UCSD-AML1 (cell line): ENCODE measurements around the gene INPP5D.
A peak's percentile ranks its signal among the peaks of the same experiment; 100 is the strongest.

Source experiments
- DNase-seq: peaks from one replicate; lab custom pipeline; 2025; ENCODE audit not compliant: unreplicated experiment; lab: John Stamatoyannopoulos, UW

Gene INPP5D

DNA sequence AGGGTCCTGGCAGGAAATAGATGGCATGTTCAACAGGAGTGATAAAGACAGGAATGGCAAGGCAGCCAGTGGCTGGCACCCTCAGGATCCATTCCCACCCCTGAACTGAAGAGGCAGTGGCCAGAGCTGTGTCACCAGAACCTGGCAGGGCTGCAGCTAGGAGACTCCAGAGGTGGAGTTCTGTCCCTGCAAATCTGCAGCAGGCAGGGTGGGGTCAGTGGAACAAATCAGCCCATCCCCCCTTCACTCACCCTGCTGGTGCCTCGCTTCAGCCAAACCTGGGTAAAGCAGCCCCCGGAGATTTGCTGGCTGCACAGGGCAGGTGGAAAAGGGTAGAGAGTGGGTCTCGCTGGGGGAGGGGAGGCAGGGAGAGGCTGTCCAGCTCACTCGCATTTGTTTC, 12.7 kb downstream of the INPP5D start:
- DNase-seq: no peak

DNA sequence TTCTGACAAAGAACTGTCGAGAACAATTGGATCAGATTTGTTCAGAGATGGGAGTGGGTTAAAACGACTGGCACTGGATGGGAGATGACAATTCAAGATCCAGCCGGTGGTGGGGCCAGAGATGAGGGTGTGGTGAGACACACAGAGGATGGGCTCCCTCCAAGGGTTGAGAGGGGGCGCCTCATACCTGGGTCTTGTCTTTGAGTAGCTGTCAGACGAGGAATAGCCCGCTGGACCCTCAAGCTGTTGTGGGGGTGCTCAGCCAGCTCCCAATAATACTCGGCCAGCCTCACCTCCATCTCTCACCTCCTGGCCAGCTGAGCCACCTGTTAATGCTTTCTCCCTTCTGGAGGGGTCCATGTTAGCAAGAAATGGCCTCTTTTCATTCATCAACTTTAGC, 14.0 kb downstream of the INPP5D start:
- DNase-seq: no peak

DNA sequence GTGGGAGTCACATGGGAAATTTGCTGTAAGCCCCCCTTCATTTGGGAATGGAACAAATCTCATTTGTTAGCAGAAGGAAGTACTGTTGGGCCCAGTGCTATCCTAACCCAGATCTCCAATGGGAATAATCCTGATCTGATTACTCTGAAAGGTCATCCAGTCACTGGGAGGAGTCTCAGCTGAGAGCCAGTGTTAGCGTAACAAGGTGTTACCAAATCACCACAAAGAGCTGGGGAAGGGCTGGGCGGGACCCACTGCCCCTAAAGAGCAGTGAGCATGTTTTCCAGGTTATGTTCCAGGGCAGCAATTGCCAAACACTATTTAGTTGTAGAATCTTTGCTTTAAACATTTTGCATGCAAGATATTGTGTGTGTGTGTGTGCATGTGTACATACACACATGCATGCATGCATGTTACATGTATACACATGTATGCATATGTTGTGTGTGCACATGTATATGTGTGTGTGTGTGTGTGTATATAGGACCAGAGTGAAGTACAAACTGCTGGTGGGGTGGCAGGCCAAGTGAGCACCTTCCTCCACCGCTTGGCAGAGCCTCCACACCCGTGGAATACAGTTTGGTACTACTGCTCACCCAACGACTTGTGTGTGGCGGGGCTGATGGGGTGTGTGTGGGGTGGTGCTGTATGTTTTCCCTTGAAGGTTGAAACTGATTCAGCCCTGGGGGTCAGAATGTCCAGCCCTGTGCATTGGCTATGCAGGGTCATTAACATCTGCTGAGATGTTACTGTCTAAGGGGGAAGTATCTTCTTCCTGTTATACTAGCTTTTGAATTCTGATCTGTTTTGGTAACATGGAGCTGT, 15.2 kb downstream of the INPP5D start:
- DNase-seq: no peak

DNA sequence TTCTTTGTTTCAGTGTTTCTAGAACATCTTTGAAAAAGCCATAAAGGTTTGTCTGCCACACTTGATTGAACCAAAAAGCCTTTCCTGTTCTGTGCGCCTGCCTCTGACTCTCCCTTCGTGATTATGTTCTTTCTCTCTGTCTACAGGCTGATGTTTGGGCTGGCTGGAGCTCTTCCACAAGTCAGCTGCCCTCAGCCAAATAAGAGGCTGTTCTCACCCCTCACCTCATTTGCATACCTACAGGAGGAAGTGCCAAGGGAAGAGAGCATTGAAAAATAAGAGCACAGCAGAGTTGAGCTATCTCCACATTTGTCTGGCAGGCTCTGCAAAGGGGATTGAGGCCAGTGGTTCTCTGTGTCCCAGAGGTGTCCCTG, 15.8 kb downstream of the INPP5D start:
- no peak for DNase-seq

DNA sequence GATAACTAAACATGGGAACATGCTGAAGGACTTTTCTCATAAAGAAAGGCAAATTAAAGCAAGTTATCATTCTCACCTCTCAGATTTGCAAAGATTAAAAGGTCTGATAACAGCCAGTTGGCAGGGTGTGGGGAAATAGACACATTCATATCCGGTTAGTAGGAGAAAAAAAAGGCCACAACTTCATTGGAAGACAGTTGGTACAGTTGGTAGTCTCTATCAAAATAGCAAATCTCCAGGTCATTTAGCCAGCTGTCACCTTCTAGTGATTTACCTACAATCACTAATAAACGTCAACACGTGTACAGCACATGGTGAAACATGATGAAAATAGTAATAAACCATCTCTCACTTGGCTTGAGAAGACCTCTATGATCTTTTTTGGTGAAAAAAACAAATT, 16.6 kb downstream of the INPP5D start:
- no peak for DNase-seq

DNA sequence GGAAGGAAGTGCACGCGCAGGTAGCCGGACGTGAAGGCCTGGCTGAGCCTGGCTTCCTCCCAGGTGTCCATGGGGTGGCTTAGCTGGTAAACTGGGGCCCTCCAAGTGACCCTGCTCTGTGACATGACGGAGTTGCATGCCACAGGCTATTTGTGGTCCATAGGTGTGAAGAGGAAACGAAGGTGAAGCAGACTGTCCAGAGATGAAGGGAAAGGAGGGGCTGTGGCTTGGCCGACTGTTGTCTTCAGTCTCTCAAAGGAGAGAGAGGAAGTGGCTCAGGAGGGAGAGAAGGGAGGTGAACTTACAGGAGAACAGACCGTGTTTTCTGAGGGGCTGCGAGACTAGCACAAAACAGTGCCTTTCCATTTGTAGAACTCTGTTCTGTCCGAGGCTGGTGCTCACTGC, 19.3 kb downstream of the INPP5D start:
- DNase-seq: no peak

DNA sequence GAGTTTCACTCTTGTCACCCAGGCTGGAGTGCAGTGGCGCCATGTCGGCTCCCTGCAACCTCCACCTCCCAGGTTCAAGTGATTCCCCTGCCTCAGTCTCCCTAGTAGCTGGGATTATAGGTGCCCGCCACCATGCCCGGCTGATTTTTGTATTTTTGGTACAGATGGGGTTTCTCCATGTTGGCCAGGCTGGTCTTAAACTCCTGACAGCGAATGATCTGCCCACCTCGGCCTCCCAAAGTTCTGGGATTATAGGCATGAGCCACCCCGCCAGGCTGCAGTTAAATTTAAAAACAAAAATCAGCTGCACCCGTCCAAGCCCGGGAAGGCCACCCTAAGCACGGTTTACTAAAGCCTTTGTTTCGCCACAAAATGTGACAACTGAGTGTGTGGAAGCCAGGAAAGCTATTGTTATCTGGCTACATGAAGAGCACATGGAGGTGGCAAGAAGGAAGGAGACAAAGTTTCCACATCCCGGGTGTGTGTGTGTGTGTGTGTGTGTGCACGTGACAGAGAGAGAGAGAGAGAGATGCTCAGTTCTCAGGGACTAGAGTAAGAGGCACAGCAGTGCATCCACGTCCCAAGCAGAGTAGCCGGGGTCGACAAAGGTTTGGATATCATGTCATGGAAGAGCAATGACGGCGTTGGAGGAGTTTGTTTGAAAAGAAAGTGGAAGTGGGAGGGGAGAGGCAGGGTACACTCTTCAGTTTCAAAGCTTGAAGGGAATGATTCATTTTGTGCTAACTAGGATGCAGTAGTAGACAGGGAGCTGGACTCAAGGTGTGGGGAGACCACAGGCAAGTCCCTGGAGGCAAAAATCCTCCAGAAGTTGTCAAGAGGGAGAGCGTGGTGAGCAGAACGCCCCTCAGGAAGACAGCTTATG, 20.1 kb downstream of the INPP5D start:
- no peak for DNase-seq

DNA sequence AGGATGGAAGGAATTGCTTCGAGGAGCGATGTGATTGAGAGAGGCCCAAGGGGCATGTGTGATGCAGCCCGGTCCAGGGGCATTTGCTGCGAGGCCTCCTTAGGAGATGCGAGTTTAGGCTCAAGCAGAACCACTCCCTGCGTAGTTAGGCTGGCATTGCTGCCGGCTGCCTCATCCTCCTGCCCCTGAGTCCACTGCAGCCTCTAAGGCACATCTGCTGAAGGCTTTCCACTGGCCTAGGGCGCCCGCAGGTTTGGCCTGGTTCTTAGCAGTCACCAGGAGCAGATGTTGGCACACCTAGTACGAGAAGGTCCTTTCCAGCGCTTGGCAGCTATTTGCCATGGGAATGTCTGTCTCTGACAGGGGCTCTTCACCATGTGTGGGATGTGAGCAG, 20.7 kb downstream of the INPP5D start:
- DNase-seq: no peak

DNA sequence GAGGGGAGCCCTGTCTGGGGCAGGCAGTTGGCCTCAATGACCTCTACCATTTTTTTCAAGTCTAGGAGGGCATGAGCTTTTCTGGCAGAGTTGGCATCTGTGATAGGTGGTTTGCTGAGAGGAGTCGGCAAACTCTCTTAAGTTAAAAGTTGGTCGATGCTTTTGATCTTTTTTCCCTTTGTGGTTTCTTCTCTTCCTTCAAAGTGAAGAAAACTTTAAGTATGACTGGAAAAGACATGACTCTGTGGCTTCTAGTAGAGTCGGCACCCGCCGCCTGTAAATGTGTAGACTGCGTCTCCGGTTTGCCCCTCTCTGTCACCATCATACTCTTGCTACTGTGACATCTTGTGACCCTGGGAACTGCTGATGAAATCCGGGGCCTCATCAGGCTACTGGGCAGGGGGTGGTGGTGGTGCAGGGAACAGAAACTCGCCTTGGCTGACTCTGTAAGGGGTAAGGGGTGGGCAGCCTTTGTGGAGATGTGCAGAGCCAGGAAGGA, 21.1 kb downstream of the INPP5D start:
- DNase-seq: no peak

DNA sequence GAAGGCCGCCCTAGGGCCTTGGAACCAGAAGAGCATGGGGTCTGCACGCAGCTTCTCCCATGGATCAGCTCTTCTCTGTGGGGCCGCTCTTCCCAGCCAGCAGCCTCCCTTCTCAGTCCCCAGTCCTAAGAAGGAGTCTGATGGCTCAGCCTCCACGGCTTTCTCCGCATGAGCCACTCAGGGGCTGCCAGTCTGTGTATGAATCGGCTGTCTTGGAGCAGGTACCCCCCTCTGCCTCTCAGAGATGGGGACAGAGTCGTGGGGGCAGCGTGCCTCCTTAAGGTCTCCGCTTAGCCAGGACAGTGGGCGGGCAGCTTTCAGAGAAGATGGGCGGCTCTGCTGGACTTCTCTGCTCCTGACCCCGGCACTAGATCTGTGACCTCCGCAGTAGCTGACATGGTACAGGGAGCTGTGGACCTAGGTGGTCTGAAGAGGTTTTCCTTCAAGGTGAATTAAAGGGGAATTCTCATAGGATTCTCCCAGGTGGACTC, 21.6 kb downstream of the INPP5D start:
- DNase-seq: no peak

DNA sequence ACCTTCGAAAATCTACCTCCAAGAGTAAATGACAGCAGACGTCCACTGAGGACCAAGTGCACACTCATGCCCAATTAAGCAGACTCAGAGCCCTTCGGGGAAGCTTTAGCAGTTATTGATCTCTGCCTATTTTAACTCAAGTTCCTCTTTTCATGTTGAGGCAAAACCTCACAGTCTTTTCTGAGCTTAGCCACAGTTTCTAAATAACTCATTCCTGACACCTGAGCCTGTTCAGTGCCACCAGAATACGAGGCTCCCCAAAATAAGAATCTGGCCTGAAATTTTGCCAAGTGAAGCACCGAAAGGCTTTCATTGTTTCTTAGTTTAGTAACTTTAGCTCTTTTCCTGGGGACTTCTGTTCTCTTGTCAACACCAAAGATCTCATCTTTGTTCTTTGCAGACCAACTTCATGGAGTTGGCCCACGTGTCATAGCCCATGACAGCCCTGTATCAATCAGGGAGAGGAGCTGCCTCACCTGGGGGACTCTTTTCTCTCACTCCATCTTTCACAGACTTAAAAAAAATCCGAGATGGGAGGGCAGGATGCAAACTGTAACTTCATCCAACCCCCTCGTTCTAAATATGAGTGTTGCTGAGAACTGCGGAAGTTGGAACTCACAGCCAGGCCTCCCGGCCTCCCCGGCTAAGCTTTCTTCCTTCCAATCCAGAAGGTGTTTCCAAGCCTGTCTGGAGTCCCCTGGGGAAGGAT, 22.2 kb downstream of the INPP5D start:
- DNase-seq: no peak

DNA sequence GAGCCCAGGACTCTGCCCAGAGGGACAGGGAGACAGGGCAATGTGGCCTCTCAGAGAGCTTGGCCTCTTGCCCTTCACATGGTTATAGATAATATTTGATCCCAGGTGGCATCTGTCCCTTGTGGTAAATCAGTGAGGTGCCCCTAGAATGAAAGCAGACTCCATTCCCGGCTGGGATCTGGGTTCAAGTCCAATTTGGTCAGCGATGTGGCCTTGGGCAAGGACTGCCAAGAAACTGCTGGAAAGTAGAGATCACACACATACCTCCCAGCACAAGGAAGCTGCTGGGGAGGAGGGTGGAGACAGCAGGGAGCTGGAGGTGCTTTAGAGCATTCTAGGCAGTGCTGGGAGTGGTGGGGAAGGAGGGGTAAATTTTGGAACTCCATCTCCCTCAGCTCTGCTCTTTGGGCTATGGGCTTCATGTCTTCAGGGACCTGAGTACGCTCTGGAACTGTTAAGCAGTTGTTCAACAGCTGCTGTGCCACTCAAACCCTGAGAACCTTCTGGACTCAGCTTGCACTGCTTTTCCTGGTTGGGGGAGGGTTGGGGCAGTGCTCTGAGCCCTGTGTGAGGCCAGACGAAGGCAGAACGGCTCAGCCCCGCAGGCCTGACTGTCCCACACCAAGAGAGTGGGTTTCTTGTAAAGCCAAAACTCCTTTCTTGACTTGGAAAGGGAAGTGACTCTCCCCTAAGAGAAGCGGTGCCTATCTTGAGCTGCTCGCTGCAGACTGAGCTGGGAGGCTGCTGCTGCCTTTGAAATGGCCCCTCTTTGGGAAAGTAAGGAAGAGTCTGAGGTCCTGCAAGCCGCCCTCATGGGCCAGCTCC, 23.0 kb downstream of the INPP5D start:
- no peak for DNase-seq

DNA sequence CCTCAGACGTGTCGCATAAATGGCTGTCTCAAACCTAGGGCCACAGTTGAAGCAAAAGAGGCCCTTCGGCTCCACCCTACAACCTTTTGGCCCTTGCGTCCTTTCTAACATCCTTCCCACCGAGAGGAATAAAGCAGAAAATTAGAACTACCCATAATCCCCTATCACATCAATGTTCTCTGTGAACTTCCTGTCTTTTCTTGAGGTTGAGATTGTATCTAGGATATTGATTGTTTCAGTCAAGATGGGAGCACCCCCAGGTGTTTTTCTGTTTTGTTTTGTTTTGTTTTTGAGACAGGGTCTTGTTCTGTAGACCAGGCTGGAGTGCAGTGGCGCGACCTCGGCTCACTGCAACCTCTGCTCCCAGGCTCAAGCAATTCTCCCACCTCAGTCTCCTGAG, 23.6 kb downstream of the INPP5D start:
- no peak for DNase-seq

DNA sequence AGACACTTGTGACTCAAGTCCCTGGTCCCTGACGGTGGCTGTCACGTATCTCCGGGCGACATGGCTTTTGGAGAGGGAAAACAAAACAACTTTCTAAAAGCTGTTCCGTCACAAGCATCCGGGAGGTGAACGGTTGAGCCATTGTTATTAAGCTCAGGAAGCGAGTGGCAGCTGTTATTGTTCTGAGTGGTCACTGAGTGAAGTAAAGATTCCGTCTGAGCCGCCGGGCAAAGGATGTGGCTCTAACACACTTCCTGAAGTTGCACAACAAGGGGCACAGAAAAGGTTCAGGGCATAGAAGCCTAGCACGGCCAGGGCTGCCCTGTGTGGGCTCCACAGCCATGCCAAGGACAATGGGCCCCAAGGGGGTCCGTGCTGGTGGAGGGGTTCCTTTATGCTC, 24.3 kb downstream of the INPP5D start:
- peak; percentile 87 for DNase-seq

DNA sequence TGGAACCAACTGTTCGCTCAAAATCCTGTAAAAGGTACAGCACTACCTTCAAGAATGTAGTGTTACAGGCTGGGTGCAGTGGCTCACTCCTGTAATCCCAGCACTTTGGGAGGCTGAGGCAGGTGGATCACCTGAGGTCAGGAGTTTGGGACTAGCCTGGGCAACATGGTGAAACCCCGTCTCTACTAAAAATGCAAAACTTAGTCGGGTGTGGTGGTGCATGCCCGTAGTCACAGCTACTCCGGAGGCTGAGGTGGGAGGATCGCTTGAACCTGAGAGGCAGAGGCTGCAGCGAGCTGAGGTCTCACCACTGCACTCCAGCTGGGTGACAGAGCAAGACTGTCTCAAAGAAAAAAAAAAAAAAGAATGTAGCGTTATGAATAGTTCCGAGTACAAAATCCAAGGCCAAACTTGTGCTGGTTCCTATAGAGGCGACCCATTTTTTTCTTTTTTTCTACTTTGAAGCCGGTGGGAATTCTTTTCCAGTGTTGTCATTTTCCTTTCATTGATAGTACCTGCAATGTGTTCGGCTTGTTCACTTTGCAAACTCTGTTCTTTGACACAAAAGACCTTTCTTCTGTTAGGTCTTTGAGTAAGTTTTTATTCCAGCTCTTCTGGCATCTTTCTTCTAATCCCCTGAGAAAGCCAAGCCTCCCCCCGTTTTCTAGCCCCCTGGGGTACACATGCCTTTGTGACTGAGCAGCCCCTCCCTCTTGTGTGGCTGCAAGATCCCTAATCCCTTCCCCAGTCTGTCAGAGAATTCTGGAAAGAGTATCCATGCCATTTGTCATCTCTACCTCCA, 25.1 kb downstream of the INPP5D start:
- DNase-seq: no peak

DNA sequence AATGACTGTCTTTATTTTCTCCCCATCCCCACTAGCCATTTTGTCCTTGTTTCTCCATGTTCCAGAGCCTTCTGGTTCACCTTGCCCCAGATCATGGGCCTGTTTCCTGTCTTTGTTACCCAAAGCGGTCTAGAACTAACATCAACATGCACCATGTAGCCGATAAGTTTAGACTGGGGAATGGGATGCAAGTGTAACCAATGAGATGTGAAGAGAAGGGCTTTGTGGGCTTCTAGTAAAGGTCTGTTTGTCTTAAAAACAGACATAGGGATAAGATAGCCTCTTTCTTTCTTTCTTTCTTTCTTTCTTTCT, 25.7 kb downstream of the INPP5D start:
- DNase-seq: no peak

DNA sequence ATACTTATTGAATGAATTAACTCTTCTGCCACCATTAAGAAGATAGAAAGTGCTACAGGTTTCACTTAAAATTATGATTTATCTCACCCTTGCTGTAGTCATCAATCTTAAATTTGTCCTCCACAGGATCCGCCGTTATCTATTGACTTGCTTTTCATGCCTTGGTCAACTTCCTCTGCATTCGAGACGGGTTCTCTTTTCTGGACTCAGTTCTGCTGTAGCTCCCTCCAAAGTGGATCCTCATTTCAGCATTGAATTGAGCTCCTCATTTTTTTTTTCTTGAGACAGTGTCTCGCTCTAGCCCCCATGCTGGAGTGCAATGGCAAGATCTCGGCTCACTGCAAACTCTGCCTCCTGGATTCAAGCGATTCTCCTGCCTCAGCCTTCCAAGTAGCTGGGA, 27.6 kb downstream of the INPP5D start:
- no peak for DNase-seq

DNA sequence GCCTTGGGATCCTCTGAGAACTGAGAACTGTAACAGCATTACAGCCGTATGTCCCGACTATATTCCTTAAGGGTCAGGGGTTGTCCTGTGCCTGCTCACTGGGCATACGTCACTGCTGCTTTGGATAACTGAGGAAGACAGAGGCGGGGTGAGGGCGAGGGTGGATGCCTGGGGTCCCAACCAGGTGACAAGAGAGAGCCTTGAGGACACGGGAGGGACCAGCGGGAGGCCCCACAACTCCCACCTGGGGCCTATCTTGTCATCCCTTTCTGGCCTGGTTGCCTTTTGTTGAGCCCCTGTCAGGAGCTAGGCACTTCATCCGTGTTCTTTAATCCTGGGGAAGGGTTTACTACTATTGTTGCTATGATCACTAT, 28.8 kb downstream of the INPP5D start:
- DNase-seq: no peak

DNA sequence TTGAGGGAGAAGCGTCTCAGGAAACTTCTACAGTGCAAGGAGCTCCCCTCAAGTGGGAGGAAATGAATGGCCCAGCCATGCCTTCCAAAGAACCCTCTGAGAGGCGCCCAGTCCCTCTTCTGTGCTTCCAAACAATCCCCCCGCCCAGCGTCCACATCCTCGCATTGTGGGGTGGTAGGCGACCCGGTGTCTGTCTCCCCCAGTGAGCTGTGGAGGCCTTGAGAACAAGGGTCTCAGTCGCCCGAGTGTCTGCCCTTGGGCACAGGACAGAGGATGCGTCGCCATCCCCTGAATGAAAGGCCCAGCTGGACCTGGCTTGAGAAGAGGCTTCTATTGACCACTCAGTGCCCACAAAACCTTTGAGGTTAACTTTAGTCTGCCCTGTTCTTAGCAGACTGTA, 29.7 kb downstream of the INPP5D start:
- DNase-seq: no peak

DNA sequence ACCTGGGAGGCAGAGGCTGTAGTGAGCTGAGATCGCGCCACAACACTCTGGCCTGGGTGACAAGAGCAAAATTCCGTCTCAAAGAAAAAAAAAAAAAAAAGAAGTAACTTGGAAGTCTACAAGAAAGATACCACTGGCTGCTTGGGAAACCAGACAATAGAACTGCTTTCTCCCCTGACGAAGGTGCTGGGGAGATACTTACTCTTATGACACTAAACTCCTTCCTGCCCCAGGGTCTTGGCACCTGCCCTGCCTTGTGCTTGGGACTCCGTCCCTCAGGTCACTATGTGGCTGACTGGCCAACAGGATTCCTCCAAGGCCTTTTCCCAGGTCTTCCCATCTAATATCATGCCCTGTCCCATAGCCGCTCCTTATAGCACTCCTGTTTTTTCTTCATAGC, 30.7 kb downstream of the INPP5D start:
- DNase-seq: no peak
